IPS-15b (cell line): ENCODE results near the gene GADD45B.

Experiments
- H3K27me3 ChIP-seq: one replicate; pipeline ENCODE4 v1.6.1; 2013; ENCODE audit warnings: low read length; ENCODE audit not compliant: control insufficient read depth, insufficient read depth
- H3K36me3 ChIP-seq: one replicate; pipeline ENCODE4 v1.6.1; 2013; ENCODE audit warnings: low read length; ENCODE audit not compliant: control insufficient read depth, insufficient read depth
- H3K4me1 ChIP-seq: one replicate; pipeline ENCODE4 v1.6.1; 2013; ENCODE audit warnings: mild to moderate bottlenecking, low read length; ENCODE audit not compliant: control insufficient read depth, insufficient read depth
- H3K4me3 ChIP-seq: one replicate; pipeline ENCODE4 v1.5.1; 2013; ENCODE audit warnings: low read depth, low read length
- H3K9ac ChIP-seq: one replicate; pipeline ENCODE4 v1.6.1; 2013; ENCODE audit warnings: low read depth, mild to moderate bottlenecking, low read length
- H3K9me3 ChIP-seq: one replicate; pipeline ENCODE4 v1.6.1; 2013; ENCODE audit warnings: mild to moderate bottlenecking, low read length; ENCODE audit not compliant: control insufficient read depth, insufficient read depth

GADD45B gene

DNA sequence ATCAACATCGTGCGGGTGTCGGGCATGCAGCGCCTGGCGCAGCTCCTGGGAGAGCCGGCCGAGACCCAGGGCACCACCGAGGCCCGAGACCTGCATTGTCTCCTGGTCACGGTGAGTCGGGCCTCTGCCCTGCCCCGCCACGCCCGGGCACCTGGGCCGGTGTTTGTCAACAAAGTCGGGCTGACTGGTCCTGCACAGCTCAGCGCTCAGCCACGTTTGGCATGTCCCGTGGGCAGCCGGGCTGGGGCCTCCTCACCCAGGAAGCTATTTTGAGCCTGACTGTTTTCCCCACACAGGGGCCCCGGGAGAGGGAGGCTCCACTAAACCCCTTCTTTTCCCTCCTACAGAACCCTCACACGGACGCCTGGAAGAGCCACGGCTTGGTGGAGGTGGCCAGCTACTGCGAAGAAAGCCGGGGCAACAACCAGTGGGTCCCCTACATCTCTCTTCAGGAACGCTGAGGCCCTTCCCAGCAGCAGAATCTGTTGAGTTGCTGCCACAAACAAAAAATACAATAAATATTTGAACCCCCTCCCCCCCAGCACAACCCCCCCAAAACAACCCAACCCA, 1.3 kb downstream of the GADD45B start:
- Histone ChIP-seq H3K4me1 (peaks cover 4% of the 10 kb centered on the region), H3K4me3 (peak overlapping the region; percentile 84), H3K36me3 (no peaks in the 10 kb centered on the region), H3K27me3 (peaks cover 16% of the 10 kb centered on the region), H3K9ac (no peak overlapping the region), H3K9me3 (no peaks in the 10 kb centered on the region)

DNA sequence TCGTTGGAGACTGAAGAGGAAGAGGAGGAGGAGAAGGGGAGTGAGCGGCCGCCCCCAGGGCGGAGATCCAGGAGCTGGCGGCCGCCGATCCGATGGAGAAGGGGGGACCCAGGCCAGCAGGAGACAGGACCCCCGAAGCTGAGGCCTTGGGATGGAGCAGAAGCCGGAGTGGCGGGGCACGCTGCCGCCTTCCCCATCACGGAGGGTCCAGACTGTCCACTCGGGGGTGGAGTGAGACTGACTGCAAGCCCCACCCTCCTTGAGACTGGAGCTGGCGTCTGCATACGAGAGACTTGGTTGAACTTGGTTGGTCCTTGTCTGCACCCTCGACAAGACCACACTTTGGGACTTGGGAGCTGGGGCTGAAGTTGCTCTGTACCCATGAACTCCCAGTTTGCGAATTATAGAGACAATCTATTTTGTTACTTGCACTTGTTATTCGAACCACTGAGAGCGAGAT, 1.8 kb downstream of the GADD45B start:
- H3K27me3 ChIP-seq = peaks cover 16% of the 10 kb centered on the region
- no peak overlapping the region for H3K9ac ChIP-seq
- no peaks in the 10 kb centered on the region for H3K36me3 ChIP-seq
- no peaks in the 10 kb centered on the region for H3K9me3 ChIP-seq
- peak overlapping the region; percentile 84 for H3K4me3 ChIP-seq
- H3K4me1 ChIP-seq = peaks cover 4% of the 10 kb centered on the region

DNA sequence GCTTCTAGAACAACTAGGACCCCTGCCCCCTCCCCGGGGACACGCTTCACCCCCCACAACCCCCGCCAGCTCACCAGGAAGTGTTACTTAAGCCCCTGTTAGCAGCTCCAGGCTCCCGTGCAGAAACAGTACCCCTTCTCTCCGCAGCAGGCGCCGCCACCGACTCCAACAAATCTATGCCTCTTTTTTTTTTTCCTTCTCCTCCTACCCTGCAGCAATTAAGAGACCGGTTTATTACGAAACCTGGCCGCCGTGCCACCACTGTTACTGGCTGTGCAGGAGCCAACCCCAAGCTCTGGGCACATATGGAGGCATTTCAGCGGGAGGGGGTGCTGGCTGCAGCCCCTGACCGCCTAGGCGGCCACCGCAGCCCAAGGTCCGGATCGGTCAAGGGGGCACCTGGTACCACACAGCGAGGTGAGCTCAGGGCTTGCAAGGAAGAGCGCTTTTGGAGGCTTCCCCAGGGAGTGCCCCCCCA, 2.4 kb downstream of the GADD45B start:
- Histone ChIP-seq H3K27me3 (peaks cover 16% of the 10 kb centered on the region), H3K36me3 (no peaks in the 10 kb centered on the region), H3K9me3 (no peaks in the 10 kb centered on the region), H3K4me1 (peaks cover 4% of the 10 kb centered on the region), H3K4me3 (peak overlapping the region; percentile 84), H3K9ac (no peak overlapping the region)

- no peak overlapping the region for H3K9ac ChIP-seq
- H3K27me3 ChIP-seq = peaks cover 16% of the 10 kb centered on the region
Measured at GRCh38 chr19:2478756-2479555, 3.0 kb downstream of the GADD45B start.

GRCh38 chr19:2479556-2480194, 3.7 kb downstream of the GADD45B start:
- Histone ChIP-seq H3K4me3 (peak overlapping the region; percentile 84), H3K9ac (no peak overlapping the region)

More at GRCh38 chr19:2478756-2479555, 3.0 kb downstream of the GADD45B start:
- peaks cover 4% of the 10 kb centered on the region for H3K4me1 ChIP-seq
- H3K36me3 ChIP-seq = no peaks in the 10 kb centered on the region
- H3K9me3 ChIP-seq = no peaks in the 10 kb centered on the region
- peak overlapping the region; percentile 84 for H3K4me3 ChIP-seq

GRCh38 chr19:2481466-2481865, 5.5 kb downstream of the GADD45B start:
- Histone ChIP-seq H3K4me1 (peaks cover 4% of the 10 kb centered on the region), H3K9me3 (no peaks in the 10 kb centered on the region), H3K4me3 (no peak overlapping the region), H3K27me3 (peaks cover 16% of the 10 kb centered on the region), H3K9ac (no peak overlapping the region), H3K36me3 (no peaks in the 10 kb centered on the region)

More at GRCh38 chr19:2479556-2480194, 3.7 kb downstream of the GADD45B start:
- H3K27me3 ChIP-seq = peaks cover 16% of the 10 kb centered on the region
- H3K36me3 ChIP-seq = no peaks in the 10 kb centered on the region
- H3K4me1 ChIP-seq = peaks cover 4% of the 10 kb centered on the region
- no peaks in the 10 kb centered on the region for H3K9me3 ChIP-seq

GRCh38 chr19:2482354-2483038, 6.6 kb downstream of the GADD45B start:
- H3K9me3 ChIP-seq = no peaks in the 10 kb centered on the region
- H3K4me1 ChIP-seq = peaks cover 4% of the 10 kb centered on the region
- no peak overlapping the region for H3K9ac ChIP-seq

DNA sequence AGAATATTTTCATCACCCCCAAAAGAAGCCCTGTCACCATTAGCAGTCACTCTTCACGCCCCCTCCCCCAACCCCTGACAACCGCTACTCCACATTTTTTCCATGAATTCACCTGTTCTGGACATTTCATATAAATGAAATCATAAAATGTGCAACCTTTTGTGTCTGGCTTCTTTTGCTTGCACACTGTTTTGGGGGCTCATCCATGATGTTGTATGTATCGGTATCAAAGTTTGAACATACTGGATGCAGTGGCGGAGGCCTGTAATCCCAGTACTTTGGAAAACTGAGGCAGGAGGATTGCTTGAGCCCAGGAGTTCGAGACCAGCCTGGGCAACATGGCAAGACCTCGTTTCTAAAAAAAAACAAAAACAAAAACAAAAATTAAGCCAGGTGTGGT, 7.2 kb downstream of the GADD45B start:
- Histone ChIP-seq H3K4me1 (peaks cover 2% of the 10 kb centered on the region), H3K27me3 (peaks cover 17% of the 10 kb centered on the region), H3K9me3 (no peaks in the 10 kb centered on the region), H3K4me3 (no peak overlapping the region), H3K9ac (no peak overlapping the region), H3K36me3 (no peaks in the 10 kb centered on the region)

More at GRCh38 chr19:2482354-2483038, 6.6 kb downstream of the GADD45B start:
- Histone ChIP-seq H3K27me3 (peaks cover 15% of the 10 kb centered on the region), H3K4me3 (no peak overlapping the region), H3K36me3 (no peaks in the 10 kb centered on the region)

GRCh38 chr19:2483484-2484151, 7.7 kb downstream of the GADD45B start:
- Histone ChIP-seq H3K9me3 (no peaks in the 10 kb centered on the region), H3K9ac (no peak overlapping the region), H3K27me3 (peaks cover 22% of the 10 kb centered on the region), H3K36me3 (no peaks in the 10 kb centered on the region), H3K4me3 (no peak overlapping the region), H3K4me1 (peaks cover 5% of the 10 kb centered on the region)

GRCh38 chr19:2484178-2484937, 8.4 kb downstream of the GADD45B start:
- Histone ChIP-seq H3K36me3 (no peaks in the 10 kb centered on the region), H3K4me1 (peaks cover 6% of the 10 kb centered on the region), H3K27me3 (peaks cover 25% of the 10 kb centered on the region), H3K9me3 (no peaks in the 10 kb centered on the region), H3K4me3 (no peak overlapping the region), H3K9ac (no peak overlapping the region)
